ENCODE measurements around the gene FXYD4.
"Not testable (repeated sequence)": the region's sequence is repeated elsewhere in the genome, so short reads cannot be mapped to it uniquely, and the experiment has no call there.

The FXYD4 gene

DNA sequence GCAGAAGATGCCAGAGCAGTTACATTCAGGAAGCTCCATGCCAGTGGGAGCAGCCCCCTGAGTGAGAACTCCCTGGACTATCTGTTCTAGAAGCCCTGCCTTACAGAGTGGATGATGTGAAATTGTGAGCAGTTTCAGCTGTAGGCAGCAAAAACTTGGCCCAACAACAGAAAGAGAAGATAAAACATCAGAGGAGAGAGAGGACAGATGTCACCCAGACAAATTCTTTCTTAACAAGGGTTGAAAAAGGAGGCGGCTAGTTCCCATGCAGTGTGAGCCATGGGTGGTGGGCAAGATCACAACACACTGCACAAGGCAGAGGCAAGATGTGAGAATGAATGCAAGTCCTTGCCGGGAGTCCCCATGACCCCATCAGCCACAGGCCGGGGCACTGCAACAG, 46.6 kb upstream of the FXYD4 start:
- H3K79me1 ChIP-seq (replicated peaks; ENCODE audit: low read length, poor library complexity, severe bottlenecking), result no peaks in the 10 kb centered on the region
- H2BK120ac ChIP-seq (ENCODE audit: low read depth, low read length), result no peak overlapping the region
- no peak overlapping the region for H3K4ac ChIP-seq (ENCODE audit: low read depth in 1 of 2, low read length in 2 of 2)
- no peak overlapping the region for H3K18ac ChIP-seq (ENCODE audit: low read depth in 1 of 2, low read length in 2 of 2)
- H3K4me2 ChIP-seq (ENCODE audit: low read length, poor library complexity, severe bottlenecking), result no peak overlapping the region
- no peak for DNase-seq
- no peak overlapping the region for H3K9ac ChIP-seq (ENCODE audit: low read length)
- no peak overlapping the region for H3K4me3 ChIP-seq (ENCODE audit: insufficient read depth in 1 of 2, low read depth in 1 of 2, low read length in 2 of 2)
- no peak overlapping the region for H2BK15ac ChIP-seq (ENCODE audit: low read depth, poor library complexity, severe bottlenecking)
- H3K27ac ChIP-seq (ENCODE audit: low read length, poor library complexity, severe bottlenecking), result no peak overlapping the region
- no peaks in the 10 kb centered on the region for H3K9me3 ChIP-seq (ENCODE audit: control insufficient read depth, low read length)
- no peak overlapping the region for H2BK5ac ChIP-seq (ENCODE audit: low read depth, low read length, poor library complexity, severe bottlenecking)
- H3K23ac ChIP-seq (ENCODE audit: low read length in 2 of 2), result no peak overlapping the region
- no peak overlapping the region for H4K8ac ChIP-seq (ENCODE audit: low read length)
- H3K27me3 ChIP-seq (ENCODE audit: control insufficient read depth in 1 of 2, insufficient read depth in 1 of 2, low read length in 2 of 2), result peaks cover 3 to 54% of the 10 kb centered on the region in 2 experiments
- H3K4me1 ChIP-seq (ENCODE audit: control insufficient read depth, insufficient read depth, low read depth, low read length), result peaks cover 17% of the 10 kb centered on the region
- no peak overlapping the region for H2AK5ac ChIP-seq (ENCODE audit: low read length, severe bottlenecking)
- no peak overlapping the region for H4K91ac ChIP-seq (ENCODE audit: low read length)
- no peak overlapping the region for H2BK12ac ChIP-seq (ENCODE audit: low read length in 2 of 2)
- H3K14ac ChIP-seq (ENCODE audit: low read length in 2 of 2), result no peak overlapping the region
- H3K36me3 ChIP-seq (ENCODE audit: control insufficient read depth in 1 of 2, insufficient read depth in 2 of 2, low read depth in 1 of 2, low read length in 2 of 2), result no peaks in the 10 kb centered on the region
- no peak overlapping the region for H2AFZ ChIP-seq (ENCODE audit: low read depth, low read length)
- WGBS, result 97% methylated on average over 3 of the region's 3 CpGs

DNA sequence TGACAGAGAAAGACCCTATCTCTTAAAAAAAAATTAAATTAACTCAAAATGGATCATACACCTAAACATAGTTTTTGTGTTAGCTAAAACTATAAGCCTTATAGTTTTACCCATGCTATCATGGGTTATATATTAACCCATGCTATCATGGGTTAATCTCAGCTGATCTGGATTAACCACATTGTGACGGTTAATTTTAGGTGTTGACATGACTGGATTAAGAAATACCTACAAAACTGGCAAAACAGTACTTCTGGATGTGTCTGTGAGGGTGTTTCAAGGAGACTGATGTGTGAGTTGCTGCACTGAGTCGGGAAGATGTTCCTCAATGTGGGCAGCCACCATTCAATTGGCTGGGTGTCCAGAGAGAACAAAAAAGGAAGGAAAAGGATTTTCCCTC, 44.3 kb upstream of the FXYD4 start:
- Histone ChIP-seq H2BK15ac (ENCODE audit: low read depth, poor library complexity, severe bottlenecking) (no peak overlapping the region), H3K9me3 (ENCODE audit: control insufficient read depth, low read length) (no peaks in the 10 kb centered on the region), H2BK5ac (ENCODE audit: low read depth, low read length, poor library complexity, severe bottlenecking) (no peak overlapping the region), H3K9ac (ENCODE audit: low read length) (no peak overlapping the region), H3K23ac (ENCODE audit: low read length in 2 of 2) (no peak overlapping the region), H3K27ac (ENCODE audit: low read length, poor library complexity, severe bottlenecking) (no peak overlapping the region), H3K79me1 (replicated peaks; ENCODE audit: low read length, poor library complexity, severe bottlenecking) (no peaks in the 10 kb centered on the region), H4K91ac (ENCODE audit: low read length) (no peak overlapping the region), H2AFZ (ENCODE audit: low read depth, low read length) (no peak overlapping the region), H3K36me3 (ENCODE audit: control insufficient read depth in 1 of 2, insufficient read depth in 2 of 2, low read depth in 1 of 2, low read length in 2 of 2) (no peaks in the 10 kb centered on the region), H3K4me3 (ENCODE audit: insufficient read depth in 1 of 2, low read depth in 1 of 2, low read length in 2 of 2) (no peak overlapping the region), H2AK5ac (ENCODE audit: low read length, severe bottlenecking) (no peak overlapping the region), H3K27me3 (ENCODE audit: control insufficient read depth in 1 of 2, insufficient read depth in 1 of 2, low read length in 2 of 2) (peaks cover 0 to 43% of the 10 kb centered on the region in 2 experiments), H3K4me2 (ENCODE audit: low read length, poor library complexity, severe bottlenecking) (no peak overlapping the region), H4K8ac (ENCODE audit: low read length) (no peak overlapping the region), H3K4me1 (ENCODE audit: control insufficient read depth, insufficient read depth, low read depth, low read length) (peaks cover 19% of the 10 kb centered on the region), H3K18ac (ENCODE audit: low read depth in 1 of 2, low read length in 2 of 2) (no peak overlapping the region), H3K4ac (ENCODE audit: low read depth in 1 of 2, low read length in 2 of 2) (no peak overlapping the region), H2BK12ac (ENCODE audit: low read length in 2 of 2) (no peak overlapping the region), H3K14ac (ENCODE audit: low read length in 2 of 2) (no peak overlapping the region), H2BK120ac (ENCODE audit: low read depth, low read length) (no peak overlapping the region)
- 77% methylated on average over 1 of the region's 2 CpGs for WGBS
- no peak for DNase-seq

DNA sequence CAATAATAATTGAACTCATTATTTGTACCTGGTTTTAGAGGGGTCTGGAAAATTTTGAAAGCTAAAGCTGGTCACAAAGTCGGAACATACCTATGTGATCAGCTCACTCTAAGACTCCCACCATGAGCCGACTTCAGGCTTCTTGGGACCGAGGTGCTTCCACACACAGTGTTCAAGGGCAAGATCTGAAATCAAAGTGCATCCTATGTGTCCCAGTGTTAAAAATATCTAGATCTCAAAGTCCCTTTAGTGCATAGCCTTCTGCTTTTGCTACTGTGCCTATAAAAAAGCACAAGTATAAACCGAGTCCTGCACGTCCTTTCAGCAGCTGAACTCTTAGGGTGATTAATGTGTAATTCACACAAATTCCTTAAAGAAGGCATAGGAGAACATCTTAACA, 43.5 kb upstream of the FXYD4 start:
- Histone ChIP-seq H4K91ac (ENCODE audit: low read length) (no peak overlapping the region), H3K4me3 (ENCODE audit: insufficient read depth in 1 of 2, low read depth in 1 of 2, low read length in 2 of 2) (no peak overlapping the region), H3K9me3 (ENCODE audit: control insufficient read depth, low read length) (no peaks in the 10 kb centered on the region), H3K4me1 (ENCODE audit: control insufficient read depth, insufficient read depth, low read depth, low read length) (peaks cover 14% of the 10 kb centered on the region), H3K79me1 (replicated peaks; ENCODE audit: low read length, poor library complexity, severe bottlenecking) (no peaks in the 10 kb centered on the region), H2BK15ac (ENCODE audit: low read depth, poor library complexity, severe bottlenecking) (no peak overlapping the region), H3K4ac (ENCODE audit: low read depth in 1 of 2, low read length in 2 of 2) (no peak overlapping the region), H3K14ac (ENCODE audit: low read length in 2 of 2) (no peak overlapping the region), H3K18ac (ENCODE audit: low read depth in 1 of 2, low read length in 2 of 2) (no peak overlapping the region), H2BK12ac (ENCODE audit: low read length in 2 of 2) (no peak overlapping the region), H3K9ac (ENCODE audit: low read length) (no peak overlapping the region), H3K4me2 (ENCODE audit: low read length, poor library complexity, severe bottlenecking) (no peak overlapping the region), H2AFZ (ENCODE audit: low read depth, low read length) (no peak overlapping the region), H3K36me3 (ENCODE audit: control insufficient read depth in 1 of 2, insufficient read depth in 2 of 2, low read depth in 1 of 2, low read length in 2 of 2) (no peaks in the 10 kb centered on the region), H3K27ac (ENCODE audit: low read length, poor library complexity, severe bottlenecking) (no peak overlapping the region), H3K27me3 (ENCODE audit: control insufficient read depth in 1 of 2, insufficient read depth in 1 of 2, low read length in 2 of 2) (peaks cover 0 to 37% of the 10 kb centered on the region in 2 experiments), H3K23ac (ENCODE audit: low read length in 2 of 2) (no peak overlapping the region), H2AK5ac (ENCODE audit: low read length, severe bottlenecking) (peak overlapping the region; percentile 62), H4K8ac (ENCODE audit: low read length) (no peak overlapping the region), H2BK5ac (ENCODE audit: low read depth, low read length, poor library complexity, severe bottlenecking) (no peak overlapping the region), H2BK120ac (ENCODE audit: low read depth, low read length) (no peak overlapping the region)
- no peak for DNase-seq
- 84% methylated on average over 4 of the region's 5 CpGs for WGBS

DNA sequence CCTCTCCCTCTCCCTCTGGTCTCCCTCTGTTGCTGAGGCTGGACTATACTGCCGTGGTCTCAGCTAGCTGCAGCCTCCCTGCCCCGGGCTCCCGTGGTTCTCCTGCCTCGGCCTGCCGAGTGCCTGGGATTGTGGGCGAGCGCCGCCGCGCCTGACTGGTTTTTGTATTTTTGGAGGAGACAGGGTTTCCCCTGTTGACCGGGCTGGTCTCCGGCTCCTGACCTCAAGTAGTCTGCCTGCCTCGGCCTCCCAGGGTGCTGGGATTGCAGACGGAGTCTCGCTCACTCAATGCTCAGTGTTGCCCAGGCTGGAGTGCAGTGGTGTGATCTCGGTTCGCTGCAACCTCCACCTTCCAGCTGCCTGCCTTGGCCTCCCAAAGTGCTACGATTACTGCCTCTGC, 42.6 kb upstream of the FXYD4 start:
- WGBS, result 92% methylated on average over 18 of the region's 18 CpGs

More for the DNA sequence above, 42.6 kb upstream of the FXYD4 start:
- H3K18ac ChIP-seq (ENCODE audit: low read depth in 1 of 2, low read length in 2 of 2); H3K27ac ChIP-seq (ENCODE audit: low read length, poor library complexity, severe bottlenecking); H3K9me3 ChIP-seq (ENCODE audit: control insufficient read depth, low read length); H3K4me3 ChIP-seq (ENCODE audit: insufficient read depth in 1 of 2, low read depth in 1 of 2, low read length in 2 of 2); H4K8ac ChIP-seq (ENCODE audit: low read length); H4K91ac ChIP-seq (ENCODE audit: low read length); H3K14ac ChIP-seq (ENCODE audit: low read length in 2 of 2); H3K23ac ChIP-seq (ENCODE audit: low read length in 2 of 2); H2AK5ac ChIP-seq (ENCODE audit: low read length, severe bottlenecking); H2AFZ ChIP-seq (ENCODE audit: low read depth, low read length); H3K4me2 ChIP-seq (ENCODE audit: low read length, poor library complexity, severe bottlenecking); H3K4ac ChIP-seq (ENCODE audit: low read depth in 1 of 2, low read length in 2 of 2); H3K9ac ChIP-seq (ENCODE audit: low read length); H2BK5ac ChIP-seq (ENCODE audit: low read depth, low read length, poor library complexity, severe bottlenecking); H2BK12ac ChIP-seq (ENCODE audit: low read length in 2 of 2); DNase-seq; H2BK15ac ChIP-seq (ENCODE audit: low read depth, poor library complexity, severe bottlenecking); H2BK120ac ChIP-seq (ENCODE audit: low read depth, low read length); H3K36me3 ChIP-seq (ENCODE audit: control insufficient read depth in 1 of 2, insufficient read depth in 2 of 2, low read depth in 1 of 2, low read length in 2 of 2); H3K79me1 ChIP-seq (replicated peaks; ENCODE audit: low read length, poor library complexity, severe bottlenecking): not testable (repeated sequence)
- peaks cover 10% of the 10 kb centered on the region for H3K4me1 ChIP-seq (ENCODE audit: control insufficient read depth, insufficient read depth, low read depth, low read length)
- H3K27me3 ChIP-seq (ENCODE audit: control insufficient read depth in 1 of 2, insufficient read depth in 1 of 2, low read length in 2 of 2), result peaks cover 0 to 31% of the 10 kb centered on the region in 2 experiments
